HG03354 (cell line): ENCODE data around the gene EXOSC5.
"Not testable (repeated sequence)": the region's sequence is repeated elsewhere in the genome, so short reads cannot be mapped to it uniquely, and the experiment has no call there.

Experiments used
- ATAC-seq: cut with Tn5 transposase; IDR thresholded peaks from one replicate; pipeline ENCODE4 v1.9.1; 2021; ENCODE audit warnings: mild to moderate bottlenecking; ENCODE audit not compliant: unreplicated experiment, poor library complexity, severe bottlenecking

The EXOSC5 gene

GRCh38 chr19:41397086-41398049, at the start of gene EXOSC5, which contains the start of gene BCKDHA:
TSS of gene EXOSC5 (minus strand) at chr19:41397359. CDS start at chr19:41397328, 31 bp downstream.
TSS of gene BCKDHA (plus strand) at chr19:41397818. CDS start at chr19:41397828, 10 bp downstream.
- peak; percentile 89 for ATAC-seq

DNA sequence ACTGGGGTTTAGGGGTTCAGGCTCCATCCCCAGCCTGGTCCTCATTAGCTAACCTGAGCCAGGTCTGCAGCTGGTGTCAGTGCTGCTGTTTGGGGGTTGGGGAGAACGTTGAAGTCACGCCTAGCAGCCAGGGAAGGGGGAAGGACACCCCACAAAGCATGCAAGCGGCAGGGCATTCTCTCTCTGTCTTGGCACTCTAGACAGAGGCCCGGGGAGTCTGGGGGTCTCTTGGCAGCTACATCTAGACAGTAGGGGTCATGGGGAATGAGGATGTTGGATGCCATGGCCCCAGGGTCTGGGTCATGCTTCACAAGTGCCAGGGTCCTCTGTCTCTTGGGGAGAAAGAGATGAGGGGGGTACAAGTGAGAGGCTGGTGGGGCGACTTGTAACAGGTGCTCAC, 48.4 kb upstream of the EXOSC5 start:
- ATAC-seq, result no peak

GRCh38 chr19:41443813-41444455, 46.8 kb upstream of the EXOSC5 start:
- ATAC-seq, result no peak

DNA sequence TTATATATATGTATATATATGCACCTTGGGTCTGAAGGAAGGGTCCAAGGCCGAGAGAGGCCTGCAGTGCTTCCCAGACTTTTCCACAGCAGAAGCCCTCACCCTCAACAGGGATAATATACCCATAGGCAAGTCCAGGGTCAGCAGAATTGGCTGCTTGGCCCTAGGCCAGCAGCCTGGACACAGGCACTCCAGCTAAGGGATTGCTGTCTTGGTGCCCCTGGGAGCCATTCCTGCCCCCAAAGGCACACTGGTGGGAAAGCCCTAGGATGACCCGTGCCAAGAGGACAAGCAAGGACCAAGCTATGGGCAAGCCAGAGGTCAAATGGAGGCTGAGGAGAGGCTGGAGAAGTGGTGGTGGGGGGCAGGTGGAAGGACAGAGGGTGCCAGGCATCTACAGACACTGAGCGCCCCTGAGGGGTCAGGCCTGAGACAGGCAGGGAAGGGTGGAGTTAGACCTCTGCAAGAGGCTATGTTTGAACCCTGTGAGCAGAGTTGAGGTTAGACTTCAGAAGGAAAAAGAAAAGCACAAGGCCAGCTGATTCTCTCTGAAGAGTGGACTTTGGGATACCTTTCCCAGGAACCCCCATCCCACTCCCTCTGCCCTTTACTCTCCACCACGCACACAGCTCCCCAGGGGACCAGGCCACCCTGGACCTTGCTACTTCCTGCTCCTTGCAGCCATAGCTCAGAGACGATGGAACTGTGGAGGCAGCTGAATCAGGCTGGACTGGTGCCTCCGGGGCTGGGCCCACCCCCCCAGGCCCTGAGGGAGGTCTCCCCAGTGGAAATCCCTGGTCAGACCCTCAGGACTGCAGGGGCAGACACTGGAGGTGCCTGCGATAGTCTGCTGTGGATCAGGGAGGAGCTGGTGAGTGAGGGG, 45.6 kb upstream of the EXOSC5 start, which contains the start of gene ERICH4:
Gene ERICH4 (plus strand): TSS at position 684 of the 883 bp plus-strand sequence. CDS start 14 bp downstream, at position 698.
- no peak for ATAC-seq

DNA sequence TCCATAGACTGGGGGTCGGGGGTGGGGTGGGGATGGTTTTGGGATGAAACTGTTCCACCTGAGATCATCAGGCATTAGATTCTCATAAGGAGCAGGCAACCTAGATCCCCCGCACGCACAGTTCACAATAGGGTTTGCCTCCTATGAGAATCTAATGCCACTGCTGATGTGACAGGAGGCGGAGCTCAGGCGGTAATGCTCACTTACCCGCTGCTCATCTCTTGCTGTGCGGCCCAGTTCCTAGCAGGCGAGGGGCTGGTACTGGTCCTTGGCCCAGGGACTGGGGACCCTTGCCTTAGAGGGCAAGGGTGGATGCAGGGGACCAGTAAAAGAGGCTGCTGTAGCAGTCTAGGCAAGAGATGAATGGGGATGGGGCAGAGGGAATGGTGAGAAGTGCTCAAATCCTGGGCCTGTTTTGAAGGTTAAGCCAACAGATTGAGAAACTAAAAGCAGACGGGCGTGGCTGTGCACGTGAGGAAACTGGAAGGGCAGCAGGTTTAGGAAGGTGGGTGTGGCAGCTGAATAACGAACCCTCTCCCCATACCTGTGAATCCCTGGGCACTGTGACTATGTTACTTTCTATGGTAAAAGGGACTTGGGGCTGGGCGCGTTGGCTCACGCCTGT, 44.3 kb upstream of the EXOSC5 start:
- no peak for ATAC-seq

GRCh38 chr19:41439441-41440222, 42.5 kb upstream of the EXOSC5 start, which contains the start of gene DMAC2:
TSS of gene DMAC2 (minus strand) at chr19:41439912. CDS start at chr19:41439899, 13 bp downstream.
- ATAC-seq, result peak; percentile 94

DNA sequence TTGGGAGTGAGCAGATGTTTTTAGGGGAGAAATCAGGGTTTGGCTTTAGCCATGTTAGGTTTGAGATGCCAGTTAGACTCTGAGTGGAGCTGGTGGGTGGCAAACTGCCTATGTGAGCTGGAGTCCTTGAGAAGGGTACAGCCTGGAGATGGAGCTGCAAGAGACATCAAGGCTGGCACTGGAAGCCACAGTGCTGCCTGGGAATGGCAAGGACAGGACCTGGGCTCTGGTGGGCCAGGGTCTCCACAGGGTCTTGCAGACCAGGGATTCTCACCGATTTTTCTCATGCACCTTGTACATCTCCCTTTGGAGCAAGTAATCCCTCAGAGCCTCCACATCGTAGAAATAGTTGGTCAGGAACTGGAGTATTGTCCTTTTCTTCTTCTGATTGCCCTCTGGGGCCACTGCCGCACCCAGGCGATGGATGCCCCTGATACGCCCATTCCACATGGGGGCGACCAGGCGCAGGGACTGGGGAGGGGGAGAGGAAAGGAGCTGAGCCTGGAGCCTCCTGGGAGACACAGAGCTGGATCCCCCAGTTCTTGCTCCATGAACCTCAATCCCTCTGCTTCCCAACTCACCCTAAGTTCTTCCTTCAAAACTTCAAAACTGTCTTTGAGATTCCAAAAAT, 40.9 kb upstream of the EXOSC5 start:
- no peak for ATAC-seq

DNA sequence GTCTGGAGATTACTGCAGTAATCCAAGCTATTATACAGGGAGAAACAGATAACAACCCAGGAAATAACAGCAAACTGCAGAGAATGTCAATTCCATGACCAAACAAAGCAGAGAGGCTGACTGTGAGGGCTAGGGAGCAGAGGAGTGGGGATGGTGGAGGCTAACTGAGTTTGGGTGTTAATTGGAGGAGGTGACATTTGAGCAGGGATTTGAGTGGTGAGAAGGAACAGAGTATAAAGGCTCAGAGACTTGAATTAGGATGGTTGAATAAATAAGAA, 39.5 kb upstream of the EXOSC5 start:
- no peak for ATAC-seq

GRCh38 chr19:41435936-41436673, 38.9 kb upstream of the EXOSC5 start:
- no peak for ATAC-seq

DNA sequence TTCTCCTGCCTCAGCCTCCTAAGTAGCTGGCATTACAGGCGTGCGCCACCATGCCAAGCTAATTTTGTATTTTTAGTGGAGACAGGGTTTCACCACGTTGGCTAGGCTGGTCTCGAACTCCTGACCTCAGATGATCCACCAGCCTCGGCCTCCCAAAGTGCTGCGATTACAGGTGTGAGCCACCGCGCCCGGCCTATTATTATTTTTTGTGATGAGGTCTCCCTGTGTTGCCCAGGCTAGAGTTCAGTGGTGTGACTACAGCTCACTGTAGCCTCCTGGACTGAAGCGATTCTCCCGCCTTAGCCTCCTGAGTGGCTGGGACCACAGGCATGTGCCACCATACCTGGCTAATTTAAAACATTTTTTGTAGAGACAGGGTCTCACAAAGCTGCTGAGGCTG, 38.2 kb upstream of the EXOSC5 start:
- ATAC-seq, result not testable (repeated sequence)

GRCh38 chr19:41434450-41434849, 37.3 kb upstream of the EXOSC5 start:
- ATAC-seq, result no peak

GRCh38 chr19:41433171-41433570, 36.0 kb upstream of the EXOSC5 start:
- no peak for ATAC-seq

DNA sequence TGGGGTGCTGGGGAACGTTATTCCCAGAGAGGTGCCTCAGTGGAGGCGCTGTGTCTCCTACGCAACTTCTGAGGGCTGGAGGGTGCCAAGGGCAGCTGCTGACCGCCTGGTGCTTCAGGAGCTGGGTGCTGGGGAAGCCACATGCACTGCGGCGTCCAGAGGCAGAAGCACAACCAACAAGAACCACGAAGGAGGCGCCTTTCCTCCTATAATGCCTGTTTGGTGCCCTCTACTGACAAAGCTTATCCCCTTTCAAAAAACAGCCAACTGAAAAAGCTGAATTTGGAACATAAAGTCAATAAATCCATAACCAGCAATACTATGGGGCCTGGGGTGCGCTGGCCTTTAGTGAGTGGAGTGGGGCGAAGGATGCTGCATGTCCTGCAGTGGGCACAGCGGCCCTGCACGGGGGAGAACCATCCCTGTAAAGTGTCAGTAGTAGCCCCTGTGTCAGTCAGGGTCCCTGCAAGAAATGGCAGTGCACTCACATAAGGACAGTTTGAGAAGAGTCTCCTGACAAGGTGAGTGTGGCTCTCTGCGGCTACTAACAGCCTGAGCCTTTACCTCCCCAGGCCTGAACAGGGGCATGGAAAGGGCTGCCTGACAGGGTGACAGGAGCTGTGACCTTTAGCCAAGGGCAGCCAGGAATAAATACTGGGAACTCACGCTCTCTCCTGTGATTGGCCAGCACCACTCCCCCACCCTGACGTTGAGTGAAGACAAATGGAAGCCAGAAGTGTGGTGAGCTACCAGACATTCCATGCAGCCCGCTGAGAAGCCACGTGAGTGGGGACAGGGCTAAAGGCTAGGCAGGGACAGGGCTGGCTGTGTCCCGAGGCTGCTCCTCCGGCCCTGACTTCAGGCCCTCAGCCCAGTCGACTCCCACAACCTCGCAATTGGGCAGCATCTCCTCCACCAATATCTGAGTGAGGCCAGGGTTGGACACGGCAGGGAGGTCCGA, 34.5 kb upstream of the EXOSC5 start:
- no peak for ATAC-seq

DNA sequence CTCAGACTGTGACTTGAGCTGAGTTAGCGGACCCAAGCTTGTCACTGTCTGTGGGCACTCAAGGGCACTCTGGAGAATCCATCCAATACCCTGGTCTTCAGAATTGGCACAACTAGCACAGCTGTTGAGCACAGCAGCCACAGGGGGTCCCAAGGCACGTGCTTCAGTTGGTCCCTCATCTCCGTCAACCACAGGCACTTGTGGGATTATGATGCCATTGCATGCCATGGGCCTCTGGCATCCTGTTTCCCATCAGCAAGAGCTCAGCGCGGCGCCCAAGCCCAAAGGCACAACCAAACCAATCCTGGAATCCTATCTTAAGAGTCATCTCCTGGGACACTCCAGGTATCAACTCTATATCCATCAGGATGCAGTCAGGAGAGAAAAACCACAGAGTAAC, 33.8 kb upstream of the EXOSC5 start:
- ATAC-seq, result no peak

DNA sequence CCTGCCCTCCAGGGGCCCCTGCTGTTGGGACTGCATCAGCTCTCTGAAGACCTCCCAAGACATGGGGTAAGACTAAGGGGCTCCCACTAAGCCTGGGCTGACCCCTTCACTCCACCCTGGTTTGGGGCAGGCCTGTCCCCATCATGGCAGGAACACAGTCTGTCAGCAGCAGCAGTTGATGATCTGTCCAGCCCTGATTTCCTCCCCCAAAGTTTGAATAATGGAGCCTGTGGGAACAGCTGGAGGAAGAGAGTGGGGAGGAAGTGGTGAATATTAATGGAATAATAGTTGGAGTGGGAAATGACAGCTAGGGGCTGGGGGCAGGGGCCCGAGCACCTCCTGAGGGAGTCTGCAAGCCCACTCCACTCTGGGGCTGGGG, 31.3 kb upstream of the EXOSC5 start:
- no peak for ATAC-seq

DNA sequence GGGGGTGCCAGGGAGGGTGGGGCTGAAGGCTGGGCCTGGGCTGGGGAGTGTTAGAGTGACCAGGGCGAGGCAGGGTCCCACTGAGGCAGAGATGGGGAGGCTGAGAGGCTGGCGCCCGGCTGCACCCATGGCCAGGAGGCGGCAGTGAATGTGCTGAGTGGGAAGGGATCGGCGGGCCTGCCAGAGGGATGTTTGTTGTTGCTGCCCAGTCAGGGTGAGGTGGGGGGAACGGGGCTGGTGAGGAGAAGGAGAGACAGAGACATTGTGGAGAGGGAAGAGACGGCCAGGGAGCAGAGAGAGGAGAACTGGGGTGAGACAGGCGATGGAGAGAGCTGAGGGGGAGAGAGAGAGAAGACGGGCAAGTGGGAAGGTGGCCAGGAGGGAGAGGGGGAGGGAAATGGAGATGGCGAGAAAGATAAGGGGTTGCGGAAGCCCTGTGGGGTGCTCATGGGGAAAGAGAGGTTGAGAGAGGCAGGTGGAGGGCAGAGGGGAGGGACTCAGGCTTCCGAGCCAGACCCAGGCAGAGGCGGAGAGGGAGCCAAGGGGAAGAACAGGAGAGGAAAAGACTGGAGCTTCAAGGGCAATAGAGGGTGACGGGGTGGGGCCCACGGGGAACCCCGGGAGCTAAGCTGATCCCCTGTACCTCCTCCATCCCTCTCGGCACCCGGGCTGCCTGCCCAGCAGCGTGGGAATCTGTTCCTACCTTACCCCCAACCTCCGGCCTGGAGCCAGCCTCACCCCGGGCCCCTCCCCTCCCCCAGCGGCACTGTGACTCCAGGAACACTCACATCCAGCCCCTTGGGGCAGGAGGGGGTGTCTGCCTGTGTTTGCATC, 30.7 kb upstream of the EXOSC5 start:
- ATAC-seq, result no peak
